Measurements from ENCODE around the gene PALLD. TPM values are rescaled to one million over a fixed set of nuclear protein-coding genes. Genes with fewer than 3 reads are reported as not detected.

PALLD gene
- total and polyA plus RNA-seq, 2 of the 8 experiments (the other 6 are each of a cell fraction or from before 2014, with no cell fraction given) = 10.5 to 25.0 TPM

DNA sequence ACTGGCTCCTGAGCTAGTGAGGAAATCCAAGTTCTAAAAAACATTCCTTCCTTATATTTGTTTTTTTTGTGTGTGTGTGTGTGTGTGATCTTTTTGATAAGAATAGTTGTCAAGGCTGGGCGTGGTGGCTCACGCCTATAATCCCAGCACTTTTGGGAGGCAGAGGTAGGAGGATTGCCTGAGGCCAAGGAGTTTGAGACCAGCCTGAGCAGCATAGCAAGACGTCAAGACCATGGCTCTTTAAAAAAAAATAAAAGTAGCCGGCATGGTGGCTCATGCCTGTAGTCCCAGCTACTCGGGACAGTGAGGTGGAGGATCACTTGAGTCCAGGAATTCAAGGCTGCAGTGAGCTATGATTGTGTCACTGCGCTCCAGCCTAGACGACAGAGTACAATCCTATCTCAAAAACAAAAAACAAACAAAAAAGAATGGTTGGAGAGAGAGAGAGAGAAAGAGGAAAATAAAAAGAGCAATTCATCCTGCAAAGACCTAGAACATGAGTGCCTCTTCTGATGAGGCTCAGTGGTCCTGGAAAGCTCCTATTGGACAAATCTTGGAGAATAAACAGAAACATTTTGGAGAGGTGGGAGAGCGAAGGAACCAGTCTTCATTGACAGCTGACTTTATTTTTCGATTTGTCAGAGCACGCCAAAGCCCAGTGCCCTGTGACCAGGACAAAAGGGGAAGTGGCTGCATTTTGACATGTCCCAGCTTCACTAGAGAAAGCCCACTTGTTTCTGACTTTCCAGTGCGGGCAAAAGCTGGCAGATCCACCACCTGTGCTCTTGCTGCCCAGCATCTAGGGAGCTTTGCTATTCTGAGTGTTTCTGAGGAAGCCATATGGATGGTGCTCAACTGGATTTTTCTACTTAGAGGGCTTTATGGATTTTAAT is 244.7 kb downstream of the PALLD start:
- Histone ChIP-seq H3K56ac (replicated peaks; ENCODE audit: insufficient read length, low read depth, low read length) (no peak overlapping the region), H3K18ac (ENCODE audit: extremely low read depth, low read length) (no peak overlapping the region), H3K4ac (replicated peaks; ENCODE audit: insufficient read length, low read depth, low read length) (no peak overlapping the region), H4K20me1 (replicated peaks in 1 of 2; ENCODE audit: control insufficient read depth in 1 of 2, insufficient read depth in 2 of 2, low read length in 2 of 2) (no peaks in the 10 kb centered on the region), H4K5ac (ENCODE audit: insufficient read length, low read depth, low read length) (no peak overlapping the region), H3K36me3 (ENCODE audit: control insufficient read depth in 2 of 4, insufficient read depth in 4 of 4, low read length in 3 of 4) (no peaks in the 10 kb centered on the region), H4K8ac (ENCODE audit: extremely low read depth, insufficient read depth, low read length) (no peak overlapping the region), H2AFZ (ENCODE audit: low read length) (no peak overlapping the region), H2BK15ac (ENCODE audit: low read length) (no peak overlapping the region), H2AK5ac (ENCODE audit: low read depth, low read length) (no peak overlapping the region), H2BK120ac (replicated peaks; ENCODE audit: low read depth, low read length) (no peak overlapping the region), H3K9ac (replicated peaks in 1 of 4; ENCODE audit: extremely low read depth in 1 of 4, low read depth in 3 of 4, low read length in 3 of 4) (no peak overlapping the region), H3K23ac (ENCODE audit: insufficient read length) (no peak overlapping the region), H3K14ac (ENCODE audit: insufficient read length) (no peak overlapping the region), H4K91ac (replicated peaks; ENCODE audit: insufficient read length, low read length) (no peak overlapping the region), H3K79me2 (ENCODE audit: control insufficient read depth in 1 of 2, insufficient read depth in 2 of 2, low read length in 2 of 2) (no peaks in the 10 kb centered on the region), H3K4me2 (ENCODE audit: insufficient read depth in 1 of 2, low read depth in 2 of 2, low read length in 2 of 2) (no peak overlapping the region), H3K9me3 (ENCODE audit: insufficient read depth in 2 of 2, low read depth in 1 of 2, low read length in 1 of 2) (no peaks in the 10 kb centered on the region), H2BK5ac (ENCODE audit: low read depth, low read length) (no peak overlapping the region), H3K4me1 (replicated peaks in 1 of 4; ENCODE audit: control insufficient read depth in 3 of 4, insufficient read depth in 4 of 4, low read length in 3 of 4) (peaks cover 0 to 2% (median 1%) of the 10 kb centered on the region in 4 experiments; a peak in 2 of 7 replicates), H2BK12ac (ENCODE audit: low read depth, low read length) (no peak overlapping the region), H3K27me3 (replicated peaks in 1 of 4; ENCODE audit: control insufficient read depth in 3 of 4, extremely low read depth in 1 of 4, insufficient read depth in 3 of 4, low read length in 3 of 4) (no peaks in the 10 kb centered on the region), H3K27ac (ENCODE audit: low read depth, low read length) (no peak overlapping the region), H3K23me2 (ENCODE audit: low read depth, low read length) (no peaks in the 10 kb centered on the region), H3K4me3 (ENCODE audit: extremely low read depth in 1 of 4, insufficient read depth in 2 of 4, low read depth in 3 of 4, low read length in 4 of 4) (no peak overlapping the region), H2BK20ac (ENCODE audit: low read length) (no peak overlapping the region), H3K79me1 (ENCODE audit: low read depth, low read length) (no peaks in the 10 kb centered on the region)
- DNase-seq (ENCODE audit: low read depth in 1 of 2, low spot score in 2 of 2) (no peak), FAIRE-seq (no peak)
- POLR2A ChIA-PET (ENCODE audit: partially characterized antibody) = no interaction called here
- WGBS, 2 experiments (ENCODE audit: extremely low coverage in 1 of 2, insufficient coverage in 1 of 2, insufficient read length in 1 of 2, insufficient replicate concordance in 2 of 2, low coverage in 1 of 2, low lambda C conversion rate in 2 of 2, missing lambda C conversion rate in 1 of 2) = 90% methylated on average over 11 of the region's 11 CpGs; no CpG with 5 or more reads in 1 of the 2 experiments
- CTCF ChIA-PET (ENCODE audit: partially characterized antibody) = interaction anchor here (1.0 kb wide), 1 partner anchor 9 kb away, joined by 3 read pairs; no protein-coding TSS in a partner anchor
- TF ChIP-seq TAF7 (optimal IDR thresholded peaks at IDR 0.05; ENCODE audit: borderline replicate concordance, low read depth, low read length) = no peak
- no peak for TF ChIP-seq RAD21 (IDR thresholded peaks at IDR 0.05 in 1 of 2, conservative IDR thresholded peaks at IDR 0.05 in 1 of 2; ENCODE audit: low read depth in 2 of 2, low read length in 2 of 2)
- TF ChIP-seq ASH2L (IDR thresholded peaks at IDR 0.05; ENCODE audit: low read length) = no peak
- no peak for TF ChIP-seq EGR1 (IDR thresholded peaks at IDR 0.05; ENCODE audit: borderline replicate concordance, low read depth, low read length)
- TF ChIP-seq RXRA (IDR thresholded peaks at IDR 0.05; ENCODE audit: insufficient read depth, low read depth, low read length) = no peak
- TF ChIP-seq CHD2 (IDR thresholded peaks at IDR 0.05; ENCODE audit: low read length) = no peak
- TF ChIP-seq MAFK (IDR thresholded peaks at IDR 0.05; ENCODE audit: low read depth, low read length) = no peak

Measured in H1 (cell line).